Measurements from ENCODE around the gene SLC34A1.

DNA sequence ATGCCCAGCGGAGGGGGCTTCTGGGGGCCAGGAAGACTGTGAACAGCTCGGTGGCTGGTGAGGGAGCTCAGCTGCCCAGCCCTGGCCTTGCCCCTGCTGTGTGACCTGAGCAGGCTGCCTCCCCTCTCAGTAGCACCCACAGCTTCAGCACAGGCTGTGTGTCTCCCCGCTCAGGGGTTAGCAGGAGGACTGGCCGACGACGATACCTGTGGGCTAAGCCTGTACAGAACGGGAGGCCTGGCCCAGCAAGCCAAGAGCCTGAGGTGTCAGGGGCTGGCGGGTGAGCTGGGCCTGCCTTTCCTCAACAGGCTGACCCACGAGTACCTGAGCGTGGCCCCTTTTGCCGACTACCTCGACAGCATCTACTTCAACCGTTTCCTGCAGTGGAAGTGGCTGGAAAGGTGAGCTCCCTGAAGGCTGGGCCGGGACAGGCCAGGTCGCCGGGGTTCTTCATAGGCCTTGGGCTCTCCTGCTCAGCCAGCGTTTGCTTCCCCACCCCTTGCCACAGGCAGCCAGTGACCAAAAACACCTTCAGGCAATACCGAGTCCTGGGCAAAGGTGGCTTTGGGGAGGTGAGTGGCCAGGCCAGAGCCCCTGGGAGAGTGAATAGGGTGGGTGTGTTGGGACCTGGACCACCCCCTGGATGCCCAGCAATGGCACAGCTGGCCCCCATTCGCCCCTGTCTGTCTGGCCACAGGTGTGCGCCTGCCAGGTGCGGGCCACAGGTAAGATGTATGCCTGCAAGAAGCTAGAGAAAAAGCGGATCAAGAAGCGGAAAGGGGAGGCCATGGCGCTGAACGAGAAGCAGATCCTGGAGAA lies 48.8 kb downstream of the SLC34A1 start:
- TF ChIP-seq, protein P1, sequence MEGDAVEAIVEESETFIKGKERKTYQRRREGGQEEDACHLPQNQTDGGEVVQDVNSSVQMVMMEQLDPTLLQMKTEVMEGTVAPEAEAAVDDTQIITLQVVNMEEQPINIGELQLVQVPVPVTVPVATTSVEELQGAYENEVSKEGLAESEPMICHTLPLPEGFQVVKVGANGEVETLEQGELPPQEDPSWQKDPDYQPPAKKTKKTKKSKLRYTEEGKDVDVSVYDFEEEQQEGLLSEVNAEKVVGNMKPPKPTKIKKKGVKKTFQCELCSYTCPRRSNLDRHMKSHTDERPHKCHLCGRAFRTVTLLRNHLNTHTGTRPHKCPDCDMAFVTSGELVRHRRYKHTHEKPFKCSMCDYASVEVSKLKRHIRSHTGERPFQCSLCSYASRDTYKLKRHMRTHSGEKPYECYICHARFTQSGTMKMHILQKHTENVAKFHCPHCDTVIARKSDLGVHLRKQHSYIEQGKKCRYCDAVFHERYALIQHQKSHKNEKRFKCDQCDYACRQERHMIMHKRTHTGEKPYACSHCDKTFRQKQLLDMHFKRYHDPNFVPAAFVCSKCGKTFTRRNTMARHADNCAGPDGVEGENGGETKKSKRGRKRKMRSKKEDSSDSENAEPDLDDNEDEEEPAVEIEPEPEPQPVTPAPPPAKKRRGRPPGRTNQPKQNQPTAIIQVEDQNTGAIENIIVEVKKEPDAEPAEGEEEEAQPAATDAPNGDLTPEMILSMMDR (CRISPR knock-in tag; IDR thresholded peaks at IDR 0.05): no peak
- no peak for TF ChIP-seq POLR2AphosphoS5 (IDR thresholded peaks at IDR 0.05; ENCODE audit: low read depth, low read length)
- TF ChIP-seq EZH2 (conservative IDR thresholded peaks at IDR 0.05; ENCODE audit: low read depth, low read length): no peak
